B cell (primary cell): ENCODE results near the gene PYM1.

Experiments
- CTCF ChIP-seq: fragments of 200-600 bp; IDR thresholded peaks from one replicate; pipeline ENCODE4 v1.8.0; 2022; ENCODE audit warnings: antibody characterized with exemption, mild to moderate bottlenecking
- EZH2 ChIP-seq: IDR thresholded peaks from 2 replicates; pipeline ENCODE4 v1.6.1; 2012; ENCODE audit warnings: borderline replicate concordance, low read depth, mild to moderate bottlenecking, moderate library complexity, low read length; ENCODE audit not compliant: insufficient read depth, poor library complexity, severe bottlenecking

GRCh38 chr12:55912908-55913307 is 14.8 kb downstream of the PYM1 start:
- no peak for TF ChIP-seq CTCF
- no peak for TF ChIP-seq EZH2
